ENCODE data around the gene NCKAP5. TPM values are rescaled to one million over a fixed set of nuclear protein-coding genes. Genes with fewer than 3 reads are reported as not detected.

Gene NCKAP5
- total RNA-seq, 1 experiment from 2014 or later = not detected

- CTCF ChIA-PET = interaction anchor here (0.6 kb wide), 1 partner anchor 19 kb away, joined by 3 read pairs; no protein-coding TSS in a partner anchor
- no peak for TF ChIP-seq CTCF (IDR thresholded peaks at IDR 0.05; ENCODE audit: unreplicated experiment)
- BruUV-seq (replicated peaks) = no TSS peak
- H3K4me3 Mint-ChIP-seq (ENCODE audit: unreplicated experiment) = no peak overlapping the region
- intact Hi-C loops (cut with micrococcal nuclease) = no loop called here
- H3K27me3 Mint-ChIP-seq (ENCODE audit: insufficient read depth, unreplicated experiment) = no peaks in the 10 kb centered on the region
- DNase-seq (ENCODE audit: unreplicated experiment) = no peak
- no peaks in the 10 kb centered on the region for H3K36me3 Mint-ChIP-seq (ENCODE audit: insufficient read depth, unreplicated experiment)
- POLR2A ChIA-PET = no interaction called here
- no peak overlapping the region for H3K27ac Mint-ChIP-seq (ENCODE audit: low read depth, unreplicated experiment)
- H3K9me3 Mint-ChIP-seq (ENCODE audit: unreplicated experiment) = no peaks in the 10 kb centered on the region
- H3K4me1 Mint-ChIP-seq (ENCODE audit: insufficient read depth, unreplicated experiment) = peaks cover 17% of the 10 kb centered on the region
Observed at GRCh38 chr2:133417415-133417814, 150.8 kb downstream of the NCKAP5 start.

- no peaks in the 10 kb centered on the region for H3K9me3 Mint-ChIP-seq (ENCODE audit: unreplicated experiment)
- BruUV-seq (replicated peaks) = no TSS peak
Observed at GRCh38 chr2:133416736-133417135, 151.5 kb downstream of the NCKAP5 start.

GRCh38 chr2:133416146-133416545 lies 152.1 kb downstream of the NCKAP5 start:
- Mint-ChIP-seq H3K9me3 (ENCODE audit: unreplicated experiment) (no peaks in the 10 kb centered on the region), H3K27me3 (ENCODE audit: insufficient read depth, unreplicated experiment) (no peaks in the 10 kb centered on the region), H3K4me3 (ENCODE audit: unreplicated experiment) (no peak overlapping the region), H3K27ac (ENCODE audit: low read depth, unreplicated experiment) (no peak overlapping the region), H3K36me3 (ENCODE audit: insufficient read depth, unreplicated experiment) (no peaks in the 10 kb centered on the region), H3K4me1 (ENCODE audit: insufficient read depth, unreplicated experiment) (peaks cover 14% of the 10 kb centered on the region)
- ChIA-PET CTCF (no interaction called here), POLR2A (no interaction called here)
- intact Hi-C loops (cut with micrococcal nuclease) = no loop called here
- TF ChIP-seq CTCF (IDR thresholded peaks at IDR 0.05; ENCODE audit: unreplicated experiment) = no peak
- DNase-seq (ENCODE audit: unreplicated experiment) = no peak
- no TSS peak for BruUV-seq (replicated peaks)

More at GRCh38 chr2:133416736-133417135, 151.5 kb downstream of the NCKAP5 start:
- Mint-ChIP-seq H3K4me3 (ENCODE audit: unreplicated experiment) (no peak overlapping the region), H3K4me1 (ENCODE audit: insufficient read depth, unreplicated experiment) (peaks cover 13% of the 10 kb centered on the region), H3K36me3 (ENCODE audit: insufficient read depth, unreplicated experiment) (no peaks in the 10 kb centered on the region), H3K27ac (ENCODE audit: low read depth, unreplicated experiment) (no peak overlapping the region), H3K27me3 (ENCODE audit: insufficient read depth, unreplicated experiment) (no peaks in the 10 kb centered on the region)
- no peak for DNase-seq (ENCODE audit: unreplicated experiment)
- intact Hi-C loops (cut with micrococcal nuclease) = no loop called here
- ChIA-PET CTCF (no interaction called here), POLR2A (no interaction called here)
- no peak for TF ChIP-seq CTCF (IDR thresholded peaks at IDR 0.05; ENCODE audit: unreplicated experiment)

- H3K4me1 Mint-ChIP-seq (ENCODE audit: insufficient read depth, unreplicated experiment) = peaks cover 16% of the 10 kb centered on the region
- H3K36me3 Mint-ChIP-seq (ENCODE audit: insufficient read depth, unreplicated experiment) = no peaks in the 10 kb centered on the region
- BruUV-seq (replicated peaks) = no TSS peak
- no peak overlapping the region for H3K4me3 Mint-ChIP-seq (ENCODE audit: unreplicated experiment)
- DNase-seq (ENCODE audit: unreplicated experiment) = no peak
- ChIA-PET CTCF (no interaction called here), POLR2A (no interaction called here)
- H3K9me3 Mint-ChIP-seq (ENCODE audit: unreplicated experiment) = no peaks in the 10 kb centered on the region
- H3K27ac Mint-ChIP-seq (ENCODE audit: low read depth, unreplicated experiment) = no peak overlapping the region
- H3K27me3 Mint-ChIP-seq (ENCODE audit: insufficient read depth, unreplicated experiment) = no peaks in the 10 kb centered on the region
- intact Hi-C loops (cut with micrococcal nuclease) = no loop called here
- TF ChIP-seq CTCF (IDR thresholded peaks at IDR 0.05; ENCODE audit: unreplicated experiment) = no peak
Observed at GRCh38 chr2:133415210-133415876, 152.9 kb downstream of the NCKAP5 start.

Data from MCF 10A (cell line).